Progenitor cell of endocrine pancreas (in vitro differentiated cells): ENCODE measurements around the gene TSC22D2. TPM values are rescaled to one million over a fixed set of nuclear protein-coding genes. Genes with fewer than 3 reads are reported as not detected.

ENCODE experiments used
- DNase-seq: peaks from one replicate; pipeline ENCODE4 v3.0.0; 2021; ENCODE audit warnings: low spot score; ENCODE audit not compliant: unreplicated experiment
- H3K27ac Mint-ChIP-seq: 2 replicates; pipeline ENCODE4 v1.8.0; 2021; ENCODE audit warnings: mild to moderate bottlenecking, moderate library complexity, mixed read lengths
- H3K27me3 Mint-ChIP-seq: 2 replicates; pipeline ENCODE4 v1.8.0; 2021; ENCODE audit warnings: mixed read lengths
- H3K36me3 Mint-ChIP-seq: 2 replicates; pipeline ENCODE4 v1.8.0; 2022; ENCODE audit warnings: mixed read lengths; ENCODE audit not compliant: insufficient read depth
- H3K4me1 Mint-ChIP-seq: 2 replicates; pipeline ENCODE4 v1.8.0; 2021; ENCODE audit warnings: low read depth, mixed read lengths
- H3K4me3 Mint-ChIP-seq: 2 replicates; pipeline ENCODE4 v1.8.0; 2021; ENCODE audit warnings: low read depth, mild to moderate bottlenecking, moderate library complexity, mixed read lengths
- H3K9me3 Mint-ChIP-seq: 2 replicates; pipeline ENCODE4 v1.8.0; 2021; ENCODE audit warnings: low read depth, mixed read lengths
- total RNA-seq: library from RNA; stranded (reverse); gene quantifications from 2 replicates; pipeline ENCODE4 v1.2.1, GENCODE V29; 2021
- TF ChIP-seq, protein P1 (sequence below): fragments of 200-600 bp; sonication (generic); IDR thresholded peaks from one replicate; pipeline ENCODE4 v1.5.0; 2021; ENCODE audit warnings: antibody characterized with exemption, mild to moderate bottlenecking; ENCODE audit not compliant: unreplicated experiment

Gene TSC22D2
- total RNA-seq, 1 donor from 2014 or later = 31.9 TPM

DNA sequence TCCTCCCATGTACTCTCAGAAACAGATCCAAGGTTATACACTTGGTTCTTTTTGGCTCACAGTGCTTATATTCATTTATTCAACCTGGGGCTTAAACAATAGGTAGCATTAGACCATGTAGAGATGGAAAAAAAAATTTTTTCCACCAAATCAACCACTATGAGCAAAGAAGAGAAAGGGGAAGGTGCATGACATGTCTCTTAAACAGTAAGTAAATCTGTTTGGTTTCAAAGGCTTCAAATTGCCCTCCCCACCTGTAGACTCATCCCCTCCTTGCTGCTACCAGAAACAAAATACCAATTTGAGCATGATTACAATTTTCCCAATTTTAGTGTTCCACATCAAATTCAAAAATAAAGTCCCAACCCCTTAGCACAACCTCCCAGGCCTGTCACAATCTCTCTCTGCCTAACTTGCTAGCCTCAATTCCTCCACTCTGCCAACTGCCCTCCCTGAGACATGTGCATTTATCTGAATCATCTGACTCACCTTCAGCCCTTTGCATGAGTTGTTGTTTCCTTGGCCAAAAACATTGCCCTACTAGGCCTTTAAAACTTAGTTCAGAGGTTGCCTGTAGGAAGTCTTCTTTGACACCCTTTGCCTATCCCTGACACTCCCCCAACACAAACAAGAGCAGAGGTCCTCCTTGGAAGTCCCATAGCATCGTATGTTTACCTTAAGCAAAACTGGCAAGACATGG is 30.3 kb upstream of the TSC22D2 start:
- H3K9me3 Mint-ChIP-seq = no peaks in the 10 kb centered on the region
- H3K36me3 Mint-ChIP-seq = no peaks in the 10 kb centered on the region
- no peak overlapping the region for H3K27ac Mint-ChIP-seq
- peaks cover 7% of the 10 kb centered on the region for H3K4me1 Mint-ChIP-seq
- H3K4me3 Mint-ChIP-seq = no peak overlapping the region
- TF ChIP-seq, protein P1, sequence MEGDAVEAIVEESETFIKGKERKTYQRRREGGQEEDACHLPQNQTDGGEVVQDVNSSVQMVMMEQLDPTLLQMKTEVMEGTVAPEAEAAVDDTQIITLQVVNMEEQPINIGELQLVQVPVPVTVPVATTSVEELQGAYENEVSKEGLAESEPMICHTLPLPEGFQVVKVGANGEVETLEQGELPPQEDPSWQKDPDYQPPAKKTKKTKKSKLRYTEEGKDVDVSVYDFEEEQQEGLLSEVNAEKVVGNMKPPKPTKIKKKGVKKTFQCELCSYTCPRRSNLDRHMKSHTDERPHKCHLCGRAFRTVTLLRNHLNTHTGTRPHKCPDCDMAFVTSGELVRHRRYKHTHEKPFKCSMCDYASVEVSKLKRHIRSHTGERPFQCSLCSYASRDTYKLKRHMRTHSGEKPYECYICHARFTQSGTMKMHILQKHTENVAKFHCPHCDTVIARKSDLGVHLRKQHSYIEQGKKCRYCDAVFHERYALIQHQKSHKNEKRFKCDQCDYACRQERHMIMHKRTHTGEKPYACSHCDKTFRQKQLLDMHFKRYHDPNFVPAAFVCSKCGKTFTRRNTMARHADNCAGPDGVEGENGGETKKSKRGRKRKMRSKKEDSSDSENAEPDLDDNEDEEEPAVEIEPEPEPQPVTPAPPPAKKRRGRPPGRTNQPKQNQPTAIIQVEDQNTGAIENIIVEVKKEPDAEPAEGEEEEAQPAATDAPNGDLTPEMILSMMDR = no peak
- no peak for DNase-seq
- H3K27me3 Mint-ChIP-seq = no peaks in the 10 kb centered on the region

DNA sequence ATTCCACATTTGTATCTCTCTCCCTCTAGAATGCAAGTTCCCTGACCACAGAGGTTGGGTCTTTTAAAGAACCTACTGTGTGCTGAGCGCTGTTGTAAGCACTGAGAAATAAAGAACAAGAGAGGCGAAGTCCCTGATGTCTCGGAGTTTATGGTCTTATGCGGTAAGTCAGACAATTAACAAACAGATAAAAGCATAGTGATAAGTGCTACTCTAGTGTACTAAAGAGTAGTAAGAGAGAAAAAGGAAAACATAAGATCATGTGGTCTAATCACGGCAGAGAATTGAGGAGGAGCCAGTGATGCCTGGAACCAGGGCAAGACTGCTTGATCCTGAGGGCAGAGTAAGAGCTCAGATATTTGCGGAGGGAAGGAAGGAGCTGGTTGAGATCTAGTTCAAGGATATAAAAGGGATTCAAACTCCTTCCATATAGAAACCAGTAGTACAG is 29.8 kb upstream of the TSC22D2 start:
- no peak for DNase-seq
- Mint-ChIP-seq H3K4me3 (no peak overlapping the region), H3K36me3 (no peaks in the 10 kb centered on the region), H3K4me1 (peaks cover 7% of the 10 kb centered on the region), H3K27me3 (no peaks in the 10 kb centered on the region), H3K9me3 (no peaks in the 10 kb centered on the region), H3K27ac (no peak overlapping the region)
- TF ChIP-seq, protein P1 = no peak

DNA sequence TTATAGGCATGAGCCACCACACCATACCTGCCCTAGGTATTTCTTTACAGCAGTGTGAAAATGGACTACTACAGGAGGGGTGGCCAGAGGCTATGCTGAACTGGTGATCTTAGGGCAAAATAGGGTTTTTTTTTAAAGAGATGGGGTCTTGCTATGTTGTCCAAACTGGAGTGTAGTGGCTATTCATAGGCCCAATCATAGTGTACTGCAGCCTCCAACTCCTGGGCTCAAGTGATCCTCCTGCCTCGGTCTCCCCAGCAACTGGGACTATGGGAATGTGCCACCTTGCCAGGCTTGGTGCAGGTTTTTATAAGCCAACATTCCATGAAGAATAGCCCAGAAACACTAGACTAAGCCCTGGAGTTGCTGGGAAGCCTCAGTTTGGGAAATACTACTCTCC is 28.6 kb upstream of the TSC22D2 start:
- Mint-ChIP-seq H3K27ac (no peak overlapping the region), H3K4me3 (no peak overlapping the region), H3K9me3 (no peaks in the 10 kb centered on the region), H3K27me3 (peaks cover under 1% of the 10 kb centered on the region), H3K4me1 (peaks cover 7% of the 10 kb centered on the region), H3K36me3 (no peaks in the 10 kb centered on the region)
- TF ChIP-seq, protein P1 = no peak
- no peak for DNase-seq

DNA sequence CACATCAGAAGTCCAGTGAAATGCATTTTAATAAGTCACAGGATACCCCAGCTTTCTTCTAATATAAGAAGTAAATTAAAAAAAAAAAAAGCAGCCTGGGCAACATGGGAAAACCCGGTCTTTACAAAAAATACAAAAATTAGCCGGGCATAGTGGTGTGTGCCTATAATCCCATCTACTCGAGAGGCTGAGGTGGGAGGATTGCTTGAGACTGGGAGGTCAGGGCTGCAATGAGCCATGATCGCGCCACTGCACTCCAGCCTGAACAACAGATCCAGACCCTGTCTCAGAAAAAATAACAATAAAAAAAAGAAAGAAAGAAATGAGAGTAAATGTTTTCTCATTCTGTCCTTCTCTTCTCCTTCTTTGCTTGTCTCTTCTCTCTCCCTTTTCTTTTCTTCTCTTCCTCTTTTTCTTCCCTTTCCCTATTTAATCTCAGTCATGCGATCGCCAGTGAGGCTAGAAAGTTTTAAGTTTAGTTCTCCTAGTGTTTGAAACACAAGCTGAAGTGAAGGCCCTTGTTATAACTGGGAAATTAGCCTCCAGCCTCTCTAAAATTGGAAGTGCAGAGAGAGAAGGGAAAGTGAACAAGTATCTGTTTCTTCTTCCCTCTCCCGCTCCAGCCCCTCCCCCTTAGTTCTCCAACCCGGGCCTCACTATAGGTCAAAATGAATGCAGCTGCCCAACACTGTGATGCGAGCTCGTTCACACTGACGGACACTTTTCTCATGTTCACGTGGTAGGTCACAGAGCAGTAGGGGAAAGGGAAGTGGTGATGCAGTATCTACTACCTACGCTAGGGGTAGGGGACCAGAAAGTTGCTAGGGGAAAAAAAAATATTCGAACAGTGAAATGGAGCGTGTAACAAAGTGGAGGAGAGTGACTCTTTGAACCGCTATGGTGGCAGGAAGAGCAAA is 23.5 kb upstream of the TSC22D2 start:
- Mint-ChIP-seq H3K27me3 (peaks cover 11% of the 10 kb centered on the region), H3K4me1 (peaks cover 5% of the 10 kb centered on the region), H3K36me3 (no peaks in the 10 kb centered on the region), H3K9me3 (no peaks in the 10 kb centered on the region), H3K4me3 (peak overlapping the region; percentile 0), H3K27ac (peak overlapping the region; percentile 9)
- TF ChIP-seq, protein P1 = peak; percentile 50
- no peak for DNase-seq
